HCT116 (cell line): ENCODE measurements around the gene ARVCF. TPM values are rescaled to one million over a fixed set of nuclear protein-coding genes. Genes with fewer than 3 reads are reported as not detected.

Experiments
- ATAC-seq: fragments of 200-7000 bp; cut with Tn5 transposase; 2 replicates; pipeline ENCODE4 v1.9.1; 2020; ENCODE audit warnings: mild to moderate bottlenecking, moderate library complexity
- BruUV-seq: library from RNA; stranded (reverse); fragments of 400-500 nt; replicated peaks from 2 replicates; lab custom pipeline; 2021; lab: Mats Ljungman, UMichigan
- CTCF ChIA-PET: fragments of 300-600 bp; sonication (Branson Sonifier 250); formaldehyde crosslinking; loops from one replicate; lab custom pipeline; 2021; ENCODE audit warnings: antibody characterized with exemption; lab: Charles Lee
- POLR2A ChIA-PET: fragments of 300-600, 350-600 bp; sonication (Branson Sonifier 250); formaldehyde crosslinking; loops from one replicate; lab custom pipeline; 2021; ENCODE audit warnings: antibody characterized with exemption; lab: Charles Lee
- RAD21 ChIA-PET, 2 experiments: fragments of 300-600 bp; sonication (Branson Sonifier 250); formaldehyde crosslinking; loops; one replicate each; lab custom pipeline; 2023; ENCODE audit warnings: low total read pairs in 2 of 2; ENCODE audit not compliant: uncharacterized antibody in 2 of 2, unreplicated experiment in 2 of 2, low non-redundant PET in 1 of 2; lab: Charles Lee
- DNase-seq: peaks from one replicate; pipeline ENCODE4 v3.0.0-alpha.2; 2010; ENCODE audit warnings: low read depth, low spot score
- H2AFZ ChIP-seq: fragments of 200-600 bp; shearing (Covaris generic), sonication (generic); 2 replicates; pipeline ENCODE4 v1.6.1; 2017; ENCODE audit warnings: low read depth, mixed run types, mixed read lengths, antibody characterized with exemption, low read length; ENCODE audit not compliant: poor library complexity, severe bottlenecking
- H3K27ac ChIP-seq: 2 replicates; pipeline ENCODE4 v1.5.1; 2012; ENCODE audit warnings: low read depth, low read length
- H3K27me3 ChIP-seq: fragments of 200-600 bp; sonication (generic); 2 replicates; pipeline ENCODE4 v1.6.1; 2016; ENCODE audit warnings: mixed run types, low read length, mixed read lengths; ENCODE audit not compliant: insufficient read depth
- H3K36me3 ChIP-seq, 2 experiments: fragments of 200-500 bp in 1 of 2; fragments of 200-600 bp in 1 of 2; sonication (Bioruptor generic) in 1 of 2; sonication (generic) in 1 of 2; 2 replicates each; pipeline versions ENCODE4 v1.5.1 to v1.6.1; 2014 to 2016; ENCODE audit warnings: low read length in 2 of 2, inconsistent platforms in 1 of 2, mixed read lengths in 1 of 2, mixed run types in 1 of 2; ENCODE audit not compliant: insufficient read depth in 2 of 2, control insufficient read depth in 1 of 2
- H3K4me1 ChIP-seq, 2 experiments: fragments of 200-600 bp in 1 of 2; sonication (generic) in 1 of 2; 2 replicates each; pipeline versions ENCODE4 v1.5.1 to v1.6.1; 2012 to 2017; ENCODE audit warnings: low read length in 2 of 2, inconsistent platforms in 1 of 2, mild to moderate bottlenecking in 1 of 2, mixed read lengths in 1 of 2, mixed run types in 1 of 2, moderate library complexity in 1 of 2; ENCODE audit not compliant: insufficient read depth in 2 of 2, control insufficient read depth in 1 of 2
- H3K4me2 ChIP-seq: fragments of 200-600 bp; sonication (generic); 2 replicates; pipeline ENCODE4 v1.6.1; 2017; ENCODE audit warnings: mixed run types, low read length, mixed read lengths
- H3K4me3 ChIP-seq, 2 experiments: fragments of 200-600 bp in 1 of 2; sonication (generic) in 1 of 2; replicated peaks in 1 of 2; 2 replicates each; pipeline ENCODE4 v1.5.1; 2011 to 2016; ENCODE audit warnings: low read length in 2 of 2, control low read depth in 1 of 2, low read depth in 1 of 2, mild to moderate bottlenecking in 1 of 2, mixed read lengths in 1 of 2, mixed run types in 1 of 2
- H3K79me2 ChIP-seq: fragments of 200-600 bp; sonication (generic); 2 replicates; pipeline ENCODE4 v1.6.1; 2017; ENCODE audit warnings: mild to moderate bottlenecking, mixed run types, low read length, moderate library complexity, mixed read lengths; ENCODE audit not compliant: insufficient read depth
- H3K9ac ChIP-seq: fragments of 200-600 bp; sonication (generic); 2 replicates; pipeline ENCODE4 v1.6.1; 2016; ENCODE audit warnings: low read length, mixed read lengths
- H3K9me2 ChIP-seq: fragments of 200-600 bp; sonication (generic), shearing (Covaris generic); 2 replicates; pipeline ENCODE4 v1.6.1; 2017; ENCODE audit warnings: mixed run types, mild to moderate bottlenecking, moderate library complexity; ENCODE audit not compliant: insufficient read depth
- H3K9me3 ChIP-seq, 2 experiments: fragments of 200-500 bp in 1 of 2; fragments of 200-600 bp in 1 of 2; sonication (Bioruptor generic) in 1 of 2; sonication (generic) in 1 of 2; 2 replicates each; pipeline ENCODE4 v1.6.1; 2014 to 2017; ENCODE audit warnings: low read length in 2 of 2, mixed read lengths in 2 of 2, inconsistent platforms in 1 of 2, low read depth in 1 of 2, mild to moderate bottlenecking in 1 of 2, mixed run types in 1 of 2, moderate library complexity in 1 of 2; ENCODE audit not compliant: control insufficient read depth in 1 of 2, insufficient read depth in 1 of 2
- H4K20me1 ChIP-seq: fragments of 200-600 bp; sonication (generic), shearing (Covaris generic); 2 replicates; pipeline ENCODE4 v1.6.1; 2017; ENCODE audit warnings: mixed run types, mild to moderate bottlenecking, moderate library complexity; ENCODE audit not compliant: insufficient read depth
- CEBPB ChIP-seq: IDR thresholded peaks from 2 replicates; pipeline ENCODE4 v1.6.1; 2012; ENCODE audit warnings: low read depth
- EZH2 ChIP-seq: fragments of 200-600 bp; sonication (generic); IDR thresholded peaks from 2 replicates; pipeline ENCODE4 v1.6.1; 2017; ENCODE audit warnings: antibody characterized with exemption, mixed run types
- EZH2phosphoT487 ChIP-seq: fragments of 200-600 bp; IDR thresholded peaks from 2 replicates; pipeline ENCODE4 v1.6.1; 2018; ENCODE audit warnings: antibody characterized with exemption, borderline replicate concordance
- FOSL1 ChIP-seq: IDR thresholded peaks from 2 replicates; pipeline ENCODE4 v1.6.1; 2012; ENCODE audit warnings: low read depth
- JUND ChIP-seq: IDR thresholded peaks from 2 replicates; pipeline ENCODE4 v1.6.1; 2012
- POLR2A ChIP-seq: IDR thresholded peaks from 2 replicates; pipeline ENCODE4 v1.7.0; 2011; ENCODE audit warnings: borderline replicate concordance; ENCODE audit not compliant: insufficient read depth, insufficient read length; ENCODE audit errors: extremely low read depth
- POLR2AphosphoS5 ChIP-seq: IDR thresholded peaks from 2 replicates; pipeline ENCODE4 v1.6.1; 2011; ENCODE audit warnings: mild to moderate bottlenecking, low read depth, low read length, moderate library complexity
- SIN3A ChIP-seq: IDR thresholded peaks from 2 replicates; pipeline ENCODE4 v1.6.1; 2012; ENCODE audit warnings: low read depth
- SRF ChIP-seq: IDR thresholded peaks from 2 replicates; pipeline ENCODE4 v1.6.1; 2012; ENCODE audit warnings: low read depth
- YY1 ChIP-seq: IDR thresholded peaks from 2 replicates; pipeline ENCODE4 v1.6.1; 2011; ENCODE audit warnings: low read length, low read depth, moderate library complexity, mild to moderate bottlenecking; ENCODE audit not compliant: insufficient replicate concordance; ENCODE audit errors: extremely low read depth
- intact Hi-C: fragments of 100-400 bp; cut with micrococcal nuclease; formaldehyde crosslinking; loops from 2 replicates; pipeline ENCODE4 v1.10.0; 2022
- total RNA-seq: library from RNA; stranded (reverse); gene quantifications from one replicate; pipeline ENCODE4 v1.2.1, GENCODE V29; 2021; ENCODE audit not compliant: unreplicated experiment
- TF ChIP-seq, protein P1 (sequence below), 3 experiments: fragments of 200-600 bp in 1 of 3; sonication (generic) in 1 of 3; IDR thresholded peaks in 2 of 3; conservative IDR thresholded peaks in 1 of 3; 2 replicates each; pipeline ENCODE4 v1.5.1; 2012 to 2017; ENCODE audit warnings: low read depth in 2 of 3, low read length in 2 of 3, antibody characterized with exemption in 1 of 3, borderline replicate concordance in 1 of 3, control low read depth in 1 of 3, mild to moderate bottlenecking in 1 of 3, mixed read lengths in 1 of 3, mixed run types in 1 of 3, moderate library complexity in 1 of 3; ENCODE audit not compliant: insufficient read depth in 1 of 3
- TF ChIP-seq, protein P2 (sequence below): IDR thresholded peaks from 2 replicates; pipeline ENCODE4 v1.6.1; 2012

The ARVCF gene
- total RNA-seq, 1 experiment from 2014 or later: 42.8 TPM

DNA sequence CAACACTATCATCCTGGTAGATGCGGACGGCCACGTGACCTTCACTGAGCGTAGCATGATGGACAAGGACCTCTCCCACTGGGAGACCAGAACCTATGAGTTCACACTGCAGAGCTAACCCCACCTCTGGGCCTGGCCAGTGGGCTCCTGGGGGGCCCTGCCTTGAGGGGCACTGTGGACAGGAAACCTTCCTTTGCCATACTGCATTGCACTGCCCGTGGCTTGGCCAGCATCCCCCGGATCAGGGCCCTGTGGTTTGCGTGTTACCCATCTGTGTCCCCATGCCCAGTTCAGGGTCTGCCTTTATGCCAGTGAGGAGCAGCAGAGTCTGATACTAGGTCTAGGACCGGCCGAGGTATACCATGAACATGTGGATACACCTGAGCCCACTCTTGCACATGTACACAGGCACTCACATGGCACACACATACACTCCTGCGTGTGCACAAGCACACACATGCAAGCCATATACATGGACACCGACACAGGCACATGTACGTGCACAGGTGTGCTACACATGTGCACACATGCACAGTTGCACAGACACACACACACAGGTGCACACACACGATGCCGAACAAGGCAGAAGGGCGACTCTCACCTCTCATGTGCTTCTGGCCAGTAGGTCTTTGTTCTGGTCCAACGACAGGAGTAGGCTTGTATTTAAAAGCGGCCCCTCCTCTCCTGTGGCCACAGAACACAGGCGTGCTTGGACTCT lies 48.1 kb upstream of the ARVCF start:
- Histone ChIP-seq H3K27ac (no peak overlapping the region), H3K79me2 (no peaks in the 10 kb centered on the region)
- no peak for ATAC-seq
- intact Hi-C loops: no loop called here
- TF ChIP-seq, protein P1, sequence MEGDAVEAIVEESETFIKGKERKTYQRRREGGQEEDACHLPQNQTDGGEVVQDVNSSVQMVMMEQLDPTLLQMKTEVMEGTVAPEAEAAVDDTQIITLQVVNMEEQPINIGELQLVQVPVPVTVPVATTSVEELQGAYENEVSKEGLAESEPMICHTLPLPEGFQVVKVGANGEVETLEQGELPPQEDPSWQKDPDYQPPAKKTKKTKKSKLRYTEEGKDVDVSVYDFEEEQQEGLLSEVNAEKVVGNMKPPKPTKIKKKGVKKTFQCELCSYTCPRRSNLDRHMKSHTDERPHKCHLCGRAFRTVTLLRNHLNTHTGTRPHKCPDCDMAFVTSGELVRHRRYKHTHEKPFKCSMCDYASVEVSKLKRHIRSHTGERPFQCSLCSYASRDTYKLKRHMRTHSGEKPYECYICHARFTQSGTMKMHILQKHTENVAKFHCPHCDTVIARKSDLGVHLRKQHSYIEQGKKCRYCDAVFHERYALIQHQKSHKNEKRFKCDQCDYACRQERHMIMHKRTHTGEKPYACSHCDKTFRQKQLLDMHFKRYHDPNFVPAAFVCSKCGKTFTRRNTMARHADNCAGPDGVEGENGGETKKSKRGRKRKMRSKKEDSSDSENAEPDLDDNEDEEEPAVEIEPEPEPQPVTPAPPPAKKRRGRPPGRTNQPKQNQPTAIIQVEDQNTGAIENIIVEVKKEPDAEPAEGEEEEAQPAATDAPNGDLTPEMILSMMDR (IDR thresholded peaks at IDR 0.05 in 2 of 3, conservative IDR thresholded peaks at IDR 0.05 in 1 of 3; ENCODE audit: borderline replicate concordance in 1 of 3, insufficient read depth in 1 of 3, low read depth in 2 of 3, low read length in 2 of 3): no peak
- no peak for TF ChIP-seq FOSL1
- TF ChIP-seq, protein P2, sequence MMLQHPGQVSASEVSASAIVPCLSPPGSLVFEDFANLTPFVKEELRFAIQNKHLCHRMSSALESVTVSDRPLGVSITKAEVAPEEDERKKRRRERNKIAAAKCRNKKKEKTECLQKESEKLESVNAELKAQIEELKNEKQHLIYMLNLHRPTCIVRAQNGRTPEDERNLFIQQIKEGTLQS: no peak
- no peak for TF ChIP-seq YY1
- no peak for TF ChIP-seq EZH2phosphoT487
- TF ChIP-seq JUND: no peak
- no peak for TF ChIP-seq EZH2
- no peak for TF ChIP-seq CEBPB
- no peak for TF ChIP-seq SIN3A
- TF ChIP-seq SRF: no peak
- TF ChIP-seq POLR2A: no peak
- no peak for TF ChIP-seq POLR2AphosphoS5
- TF ChIP-seq, all 23 proteins: peak for 0
- no peak for DNase-seq
- CTCF ChIA-PET: no interaction called here
- H3K36me3 ChIP-seq: no peaks in the 10 kb centered on the region
- no peak overlapping the region for H2AFZ ChIP-seq
- peaks cover 4 to 26% of the 10 kb centered on the region in 2 experiments for H3K4me1 ChIP-seq
- no peak overlapping the region for H3K9ac ChIP-seq
- H3K27me3 ChIP-seq: no peaks in the 10 kb centered on the region
- no peak overlapping the region for H3K4me2 ChIP-seq
- no TSS peak for BruUV-seq
- H3K4me3 ChIP-seq: no peak overlapping the region
- no peaks in the 10 kb centered on the region for H4K20me1 ChIP-seq
- POLR2A ChIA-PET: no interaction called here
- no peaks in the 10 kb centered on the region for H3K9me3 ChIP-seq
- RAD21 ChIA-PET: no interaction called here
- H3K9me2 ChIP-seq: no peaks in the 10 kb centered on the region
